IPS-15b (cell line): Measurements from ENCODE around the gene UGT1A7.
"Not testable (repeated sequence)": the region's sequence is repeated elsewhere in the genome, so short reads cannot be mapped to it uniquely, and the experiment has no call there.

Experiments used
- H3K27me3 ChIP-seq: one replicate; pipeline ENCODE4 v1.6.1; 2013; ENCODE audit warnings: low read length; ENCODE audit not compliant: control insufficient read depth, insufficient read depth
- H3K36me3 ChIP-seq: one replicate; pipeline ENCODE4 v1.6.1; 2013; ENCODE audit warnings: low read length; ENCODE audit not compliant: control insufficient read depth, insufficient read depth
- H3K4me1 ChIP-seq: one replicate; pipeline ENCODE4 v1.6.1; 2013; ENCODE audit warnings: mild to moderate bottlenecking, low read length; ENCODE audit not compliant: control insufficient read depth, insufficient read depth
- H3K4me3 ChIP-seq: one replicate; pipeline ENCODE4 v1.5.1; 2013; ENCODE audit warnings: low read depth, low read length
- H3K9ac ChIP-seq: one replicate; pipeline ENCODE4 v1.6.1; 2013; ENCODE audit warnings: low read depth, mild to moderate bottlenecking, low read length
- H3K9me3 ChIP-seq: one replicate; pipeline ENCODE4 v1.6.1; 2013; ENCODE audit warnings: mild to moderate bottlenecking, low read length; ENCODE audit not compliant: control insufficient read depth, insufficient read depth

UGT1A7 gene

GRCh38 chr2:233751212-233752009 lies 69.7 kb downstream of the UGT1A7 start:
- not testable (repeated sequence) for H3K4me1 ChIP-seq, H3K27me3 ChIP-seq, H3K4me3 ChIP-seq, H3K9ac ChIP-seq, H3K36me3 ChIP-seq, H3K9me3 ChIP-seq

GRCh38 chr2:233754872-233755611 lies 73.3 kb downstream of the UGT1A7 start:
- H3K36me3 ChIP-seq = no peaks in the 10 kb centered on the region
- no peaks in the 10 kb centered on the region for H3K9me3 ChIP-seq
- no peaks in the 10 kb centered on the region for H3K4me1 ChIP-seq
- no peak overlapping the region for H3K4me3 ChIP-seq
- no peaks in the 10 kb centered on the region for H3K27me3 ChIP-seq
- no peak overlapping the region for H3K9ac ChIP-seq

GRCh38 chr2:233756429-233757081 lies 74.9 kb downstream of the UGT1A7 start:
- Histone ChIP-seq H3K9me3 (no peaks in the 10 kb centered on the region), H3K27me3 (no peaks in the 10 kb centered on the region), H3K9ac (no peak overlapping the region), H3K4me3 (no peak overlapping the region), H3K36me3 (no peaks in the 10 kb centered on the region), H3K4me1 (no peaks in the 10 kb centered on the region)

- Histone ChIP-seq H3K4me3 (no peak overlapping the region), H3K9me3 (no peaks in the 10 kb centered on the region), H3K36me3 (no peaks in the 10 kb centered on the region), H3K27me3 (no peaks in the 10 kb centered on the region), H3K4me1 (no peaks in the 10 kb centered on the region), H3K9ac (no peak overlapping the region)
Observed at GRCh38 chr2:233758141-233758540, 76.4 kb downstream of the UGT1A7 start.

GRCh38 chr2:233758849-233759248 lies 77.1 kb downstream of the UGT1A7 start:
- H3K9me3 ChIP-seq = no peaks in the 10 kb centered on the region
- no peaks in the 10 kb centered on the region for H3K4me1 ChIP-seq
- no peak overlapping the region for H3K9ac ChIP-seq
- H3K27me3 ChIP-seq = no peaks in the 10 kb centered on the region
- no peak overlapping the region for H3K4me3 ChIP-seq
- no peaks in the 10 kb centered on the region for H3K36me3 ChIP-seq

GRCh38 chr2:233760043-233760442 lies 78.3 kb downstream of the UGT1A7 start, which contains the start of gene UGT1A1:
UGT1A1 (plus strand) TSS chr2:233760270; CDS start chr2:233760288, 18 bp downstream.
- no peak within 1 kb of the TSS for H3K4me3 ChIP-seq
- H3K9me3 ChIP-seq = no peaks in the 10 kb centered on the region
- H3K36me3 ChIP-seq = no peaks in the 10 kb centered on the region
- no peaks in the 10 kb centered on the region for H3K27me3 ChIP-seq
- H3K4me1 ChIP-seq = no peaks in the 10 kb centered on the region
- H3K9ac ChIP-seq = no peak within 1 kb of the TSS

GRCh38 chr2:233761040-233761769 lies 79.5 kb downstream of the UGT1A7 start:
- no peak overlapping the region for H3K9ac ChIP-seq
- no peaks in the 10 kb centered on the region for H3K4me1 ChIP-seq
- no peaks in the 10 kb centered on the region for H3K9me3 ChIP-seq
- no peaks in the 10 kb centered on the region for H3K36me3 ChIP-seq
- no peak overlapping the region for H3K4me3 ChIP-seq
- no peaks in the 10 kb centered on the region for H3K27me3 ChIP-seq

- Histone ChIP-seq H3K36me3 (no peaks in the 10 kb centered on the region), H3K27me3 (no peaks in the 10 kb centered on the region), H3K9ac (no peak overlapping the region), H3K9me3 (no peaks in the 10 kb centered on the region), H3K4me1 (no peaks in the 10 kb centered on the region), H3K4me3 (no peak overlapping the region)
Observed at GRCh38 chr2:233764264-233764663, 82.6 kb downstream of the UGT1A7 start.

- H3K4me1 ChIP-seq = no peaks in the 10 kb centered on the region
- no peak overlapping the region for H3K9ac ChIP-seq
- H3K4me3 ChIP-seq = no peak overlapping the region
- no peaks in the 10 kb centered on the region for H3K27me3 ChIP-seq
- no peaks in the 10 kb centered on the region for H3K36me3 ChIP-seq
- H3K9me3 ChIP-seq = no peaks in the 10 kb centered on the region
Observed at GRCh38 chr2:233764761-233765160, 83.1 kb downstream of the UGT1A7 start.

GRCh38 chr2:233766416-233766815 lies 84.7 kb downstream of the UGT1A7 start:
- H3K4me3 ChIP-seq = no peak overlapping the region
- no peaks in the 10 kb centered on the region for H3K4me1 ChIP-seq
- H3K27me3 ChIP-seq = no peaks in the 10 kb centered on the region
- H3K9me3 ChIP-seq = no peaks in the 10 kb centered on the region
- H3K36me3 ChIP-seq = no peaks in the 10 kb centered on the region
- H3K9ac ChIP-seq = no peak overlapping the region

- no peak overlapping the region for H3K4me3 ChIP-seq
- H3K4me1 ChIP-seq = no peaks in the 10 kb centered on the region
- H3K36me3 ChIP-seq = no peaks in the 10 kb centered on the region
- no peaks in the 10 kb centered on the region for H3K9me3 ChIP-seq
- no peak overlapping the region for H3K9ac ChIP-seq
- no peaks in the 10 kb centered on the region for H3K27me3 ChIP-seq
Observed at GRCh38 chr2:233768076-233768475, 86.4 kb downstream of the UGT1A7 start.
